ENCODE results near the gene DPH1. TPM values are rescaled to one million over a fixed set of nuclear protein-coding genes. Genes with fewer than 3 reads are reported as not detected.
A peak's percentile ranks its signal among the peaks of the same experiment; 100 is the strongest.

The DPH1 gene
- total RNA-seq, 4 donors from 2014 or later, result 58.7 to 115 (median 66.3) TPM

GRCh38 chr17:2059547-2060384 lies 29.8 kb downstream of the DPH1 start:
- DNase-seq (ENCODE audit: low spot score in 2 of 2), result peak in 1 of 2 donors; percentile 57
- WGBS, result 74% methylated on average over 21 of the region's 21 CpGs

GRCh38 chr17:2060385-2060658 lies 30.4 kb downstream of the DPH1 start:
- Histone ChIP-seq H3K4me1 (peaks cover 77% of the 10 kb centered on the region), H3K27me3 (peaks cover 2% of the 10 kb centered on the region), H3K9me3 (no peaks in the 10 kb centered on the region), H3K4me3 (no peak overlapping the region), H3K27ac (peak overlapping the region; percentile 39), H3K36me3 (peaks cover 35% of the 10 kb centered on the region)
- no peak for TF ChIP-seq EP300 (IDR thresholded peaks at IDR 0.05)
- TF ChIP-seq, protein P1, sequence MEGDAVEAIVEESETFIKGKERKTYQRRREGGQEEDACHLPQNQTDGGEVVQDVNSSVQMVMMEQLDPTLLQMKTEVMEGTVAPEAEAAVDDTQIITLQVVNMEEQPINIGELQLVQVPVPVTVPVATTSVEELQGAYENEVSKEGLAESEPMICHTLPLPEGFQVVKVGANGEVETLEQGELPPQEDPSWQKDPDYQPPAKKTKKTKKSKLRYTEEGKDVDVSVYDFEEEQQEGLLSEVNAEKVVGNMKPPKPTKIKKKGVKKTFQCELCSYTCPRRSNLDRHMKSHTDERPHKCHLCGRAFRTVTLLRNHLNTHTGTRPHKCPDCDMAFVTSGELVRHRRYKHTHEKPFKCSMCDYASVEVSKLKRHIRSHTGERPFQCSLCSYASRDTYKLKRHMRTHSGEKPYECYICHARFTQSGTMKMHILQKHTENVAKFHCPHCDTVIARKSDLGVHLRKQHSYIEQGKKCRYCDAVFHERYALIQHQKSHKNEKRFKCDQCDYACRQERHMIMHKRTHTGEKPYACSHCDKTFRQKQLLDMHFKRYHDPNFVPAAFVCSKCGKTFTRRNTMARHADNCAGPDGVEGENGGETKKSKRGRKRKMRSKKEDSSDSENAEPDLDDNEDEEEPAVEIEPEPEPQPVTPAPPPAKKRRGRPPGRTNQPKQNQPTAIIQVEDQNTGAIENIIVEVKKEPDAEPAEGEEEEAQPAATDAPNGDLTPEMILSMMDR (IDR thresholded peaks at IDR 0.05), result no peak
- TF ChIP-seq POLR2A (IDR thresholded peaks at IDR 0.05), result no peak
- 80% methylated on average over 6 of the region's 6 CpGs for WGBS
- no peak for DNase-seq (ENCODE audit: low spot score in 2 of 2)

More at GRCh38 chr17:2059547-2060384, 29.8 kb downstream of the DPH1 start:
- no peaks in the 10 kb centered on the region for H3K9me3 ChIP-seq
- no peak for TF ChIP-seq POLR2AphosphoS5 (IDR thresholded peaks at IDR 0.05)
- TF ChIP-seq, protein P1 (IDR thresholded peaks at IDR 0.05), result no peak
- TF ChIP-seq POLR2A (IDR thresholded peaks at IDR 0.05), result no peak
- TF ChIP-seq EP300 (IDR thresholded peaks at IDR 0.05), result no peak
- peaks cover 77% of the 10 kb centered on the region for H3K4me1 ChIP-seq
- H3K27me3 ChIP-seq, result peaks cover 2% of the 10 kb centered on the region
- H3K4me3 ChIP-seq, result peak overlapping the region; percentile 65
- H3K27ac ChIP-seq, result peak overlapping the region; percentile 39
- peaks cover 30% of the 10 kb centered on the region for H3K36me3 ChIP-seq

GRCh38 chr17:2060681-2061440 lies 30.9 kb downstream of the DPH1 start:
- Histone ChIP-seq H3K4me3 (no peak overlapping the region), H3K27ac (peak overlapping the region; percentile 39), H3K4me1 (peaks cover 77% of the 10 kb centered on the region), H3K36me3 (peaks cover 35% of the 10 kb centered on the region), H3K27me3 (peaks cover 2% of the 10 kb centered on the region), H3K9me3 (no peaks in the 10 kb centered on the region)
- DNase-seq (ENCODE audit: low spot score in 2 of 2), result peak in 1 of 2 donors; percentile 70
- no peak for TF ChIP-seq POLR2A (IDR thresholded peaks at IDR 0.05)
- TF ChIP-seq EP300 (IDR thresholded peaks at IDR 0.05), result no peak
- TF ChIP-seq, protein P1 (IDR thresholded peaks at IDR 0.05), result no peak
- TF ChIP-seq POLR2AphosphoS5 (IDR thresholded peaks at IDR 0.05), result no peak
- 59% methylated on average over 11 of the region's 21 CpGs for WGBS

GRCh38 chr17:2061441-2061958 lies 31.5 kb downstream of the DPH1 start:
- DNase-seq (ENCODE audit: low spot score in 2 of 2), result no peak
- no peaks in the 10 kb centered on the region for H3K9me3 ChIP-seq
- peaks cover 2% of the 10 kb centered on the region for H3K27me3 ChIP-seq
- 78% methylated on average over 12 of the region's 17 CpGs for WGBS
- peak overlapping the region; percentile 39 for H3K27ac ChIP-seq
- H3K4me3 ChIP-seq, result no peak overlapping the region
- no peak for TF ChIP-seq POLR2AphosphoS5 (IDR thresholded peaks at IDR 0.05)
- TF ChIP-seq POLR2A (IDR thresholded peaks at IDR 0.05), result no peak
- no peak for TF ChIP-seq EP300 (IDR thresholded peaks at IDR 0.05)
- TF ChIP-seq, protein P1 (IDR thresholded peaks at IDR 0.05), result no peak
- peaks cover 35% of the 10 kb centered on the region for H3K36me3 ChIP-seq
- H3K4me1 ChIP-seq, result peaks cover 76% of the 10 kb centered on the region
